Activated CD4-positive, alpha-beta memory T cell treated with anti-CD3 and anti-CD28 coated beads for 36 hours (primary cell): ENCODE data around the gene CCHCR1. TPM values are rescaled to one million over a fixed set of nuclear protein-coding genes. Genes with fewer than 3 reads are reported as not detected.
"Not testable (repeated sequence)": the region's sequence is repeated elsewhere in the genome, so short reads cannot be mapped to it uniquely, and the experiment has no call there.

Experiments
- CTCF ChIA-PET: fragments of 350-600 bp; sonication (Branson Sonifier 250); formaldehyde crosslinking; loops from one replicate; lab custom pipeline; 2021; ENCODE audit warnings: antibody characterized with exemption, inconsistent platforms; lab: Charles Lee
- POLR2A ChIA-PET: fragments of 350-600 bp; sonication (Branson Sonifier 250); formaldehyde crosslinking; loops from one replicate; lab custom pipeline; 2021; ENCODE audit warnings: antibody characterized with exemption; lab: Charles Lee
- DNase-seq: peaks from one replicate; pipeline ENCODE4 v3.0.0-alpha.2; 2020
- H3K27ac Mint-ChIP-seq: one replicate; pipeline ENCODE4 v1.8.0; 2021; ENCODE audit warnings: mixed read lengths
- H3K27me3 Mint-ChIP-seq: one replicate; pipeline ENCODE4 v1.8.0; 2021; ENCODE audit warnings: mixed read lengths
- H3K36me3 Mint-ChIP-seq: one replicate; pipeline ENCODE4 v1.8.0; 2021; ENCODE audit warnings: mixed read lengths
- H3K4me1 Mint-ChIP-seq: one replicate; pipeline ENCODE4 v1.8.0; 2021; ENCODE audit warnings: low read depth, mixed read lengths
- H3K4me3 Mint-ChIP-seq: one replicate; pipeline ENCODE4 v1.8.0; 2021; ENCODE audit warnings: mild to moderate bottlenecking, mixed read lengths
- H3K9me3 Mint-ChIP-seq: one replicate; pipeline ENCODE4 v1.8.0; 2021; ENCODE audit warnings: mixed read lengths
- intact Hi-C: fragments of 100-400 bp; cut with micrococcal nuclease; formaldehyde crosslinking; loops from one replicate; pipeline ENCODE4 v1.15.1; 2023
- total RNA-seq, 2 experiments: library from RNA; stranded (reverse); gene quantifications; one replicate each; pipeline ENCODE4 v1.2.3, GENCODE V29; 2021

The CCHCR1 gene
- total RNA-seq, 2 experiments from 2014 or later, result 44.5 to 50.5 TPM

GRCh38 chr6:31195308-31195979 lies 37.8 kb upstream of the CCHCR1 start:
- Mint-ChIP-seq H3K4me1 (peaks cover 37% of the 10 kb centered on the region), H3K27ac (peak overlapping the region; percentile 83), H3K36me3 (peaks cover 17% of the 10 kb centered on the region)
- POLR2A ChIA-PET, result interaction anchor here (3.1 kb wide), 1 partner anchor 172 kb away, joined by 31 read pairs; no protein-coding TSS in a partner anchor
- DNase-seq, H3K4me3 Mint-ChIP-seq, H3K27me3 Mint-ChIP-seq, H3K9me3 Mint-ChIP-seq, intact Hi-C loops: not testable (repeated sequence)
- CTCF ChIA-PET, result interaction anchor here (1.0 to 7.7 kb wide), 9 partner anchors 57 to 202 kb away, joined by 4 to 161 read pairs (median 6); partner anchors contain the start of gene PSORS1C2

- H3K27me3 Mint-ChIP-seq, result no peaks in the 10 kb centered on the region
- peaks cover 28% of the 10 kb centered on the region for H3K4me1 Mint-ChIP-seq
- intact Hi-C loops, result no loop called here
- CTCF ChIA-PET, result interaction anchor here (0.7 to 7.7 kb wide), 8 partner anchors 50 to 173 kb away, joined by 3 to 161 read pairs (median 3); partner anchors contain the start of gene PSORS1C2
- H3K27ac Mint-ChIP-seq, result peak overlapping the region; percentile 21
- POLR2A ChIA-PET, result no interaction called here
- H3K36me3 Mint-ChIP-seq, result peaks cover 8% of the 10 kb centered on the region
- no peak overlapping the region for H3K4me3 Mint-ChIP-seq
- DNase-seq, result no peak
- H3K9me3 Mint-ChIP-seq, result no peaks in the 10 kb centered on the region
These were observed 36.6 kb upstream of the CCHCR1 start for GRCh38 chr6:31194061-31194834.

- no peaks in the 10 kb centered on the region for H3K27me3 Mint-ChIP-seq
These were observed 35.6 kb upstream of the CCHCR1 start for GRCh38 chr6:31193206-31193605.

GRCh38 chr6:31192431-31193105 lies 35.0 kb upstream of the CCHCR1 start:
- H3K4me3 Mint-ChIP-seq, H3K27ac Mint-ChIP-seq, H3K36me3 Mint-ChIP-seq, H3K9me3 Mint-ChIP-seq, H3K27me3 Mint-ChIP-seq: not testable (repeated sequence)
- peaks cover 23% of the 10 kb centered on the region for H3K4me1 Mint-ChIP-seq
- CTCF ChIA-PET, result interaction anchor here (0.7 to 7.7 kb wide), 15 partner anchors 8 to 277 kb away, joined by 3 to 161 read pairs (median 4); partner anchors contain the start of genes PSORS1C2 and TCF19
- intact Hi-C loops, result loop anchor here (1.0 kb wide), 1 partner anchor 55 kb away; no protein-coding TSS in a partner anchor
- POLR2A ChIA-PET, result interaction anchor here (0.6 to 0.7 kb wide), 2 partner anchors 17 to 53 kb away, joined by 3 read pairs; partner anchors contain the start of gene PSORS1C2
- peak; percentile 79 for DNase-seq

More at GRCh38 chr6:31193206-31193605, 35.6 kb upstream of the CCHCR1 start:
- Mint-ChIP-seq H3K27ac (no peak overlapping the region), H3K4me3 (no peak overlapping the region), H3K9me3 (no peaks in the 10 kb centered on the region), H3K36me3 (peaks cover 4% of the 10 kb centered on the region), H3K4me1 (peaks cover 23% of the 10 kb centered on the region)
- POLR2A ChIA-PET, result no interaction called here
- CTCF ChIA-PET, result interaction anchor here (0.8 to 7.7 kb wide), 10 partner anchors 9 to 174 kb away, joined by 3 to 161 read pairs (median 12); partner anchors contain the start of genes PSORS1C2 and TCF19
- no peak for DNase-seq
- intact Hi-C loops, result no loop called here

GRCh38 chr6:31190488-31190887 lies 32.9 kb upstream of the CCHCR1 start:
- ChIA-PET POLR2A (no interaction called here), CTCF (interaction anchor here (5.3 kb wide), 1 partner anchor 53 kb away, joined by 50 read pairs; no protein-coding TSS in a partner anchor)
- no peaks in the 10 kb centered on the region for H3K36me3 Mint-ChIP-seq
- no peak overlapping the region for H3K4me3 Mint-ChIP-seq
- no peaks in the 10 kb centered on the region for H3K9me3 Mint-ChIP-seq
- H3K27me3 Mint-ChIP-seq, result no peaks in the 10 kb centered on the region
- peaks cover 13% of the 10 kb centered on the region for H3K4me1 Mint-ChIP-seq
- intact Hi-C loops, result no loop called here
- no peak for DNase-seq
- H3K27ac Mint-ChIP-seq, result no peak overlapping the region

GRCh38 chr6:31189223-31189622 lies 31.6 kb upstream of the CCHCR1 start:
- H3K4me1 Mint-ChIP-seq, DNase-seq, H3K27me3 Mint-ChIP-seq, H3K4me3 Mint-ChIP-seq, POLR2A ChIA-PET, H3K27ac Mint-ChIP-seq, CTCF ChIA-PET, H3K9me3 Mint-ChIP-seq, H3K36me3 Mint-ChIP-seq, intact Hi-C loops: not testable (repeated sequence)

- intact Hi-C loops, result no loop called here
- H3K27ac Mint-ChIP-seq, result no peak overlapping the region
- H3K4me3 Mint-ChIP-seq, result no peak overlapping the region
- H3K27me3 Mint-ChIP-seq, result no peaks in the 10 kb centered on the region
- no peaks in the 10 kb centered on the region for H3K36me3 Mint-ChIP-seq
- peaks cover 4% of the 10 kb centered on the region for H3K4me1 Mint-ChIP-seq
- no peaks in the 10 kb centered on the region for H3K9me3 Mint-ChIP-seq
- DNase-seq, result no peak
- ChIA-PET CTCF (interaction anchor here (0.6 kb wide), 1 partner anchor 1717 kb away, joined by 3 read pairs; no protein-coding TSS in a partner anchor), POLR2A (no interaction called here)
These were observed 30.2 kb upstream of the CCHCR1 start for GRCh38 chr6:31187780-31188194.

- intact Hi-C loops, result no loop called here
- CTCF ChIA-PET, result no interaction called here
- no peak for DNase-seq
These were observed 28.6 kb upstream of the CCHCR1 start for GRCh38 chr6:31186052-31186734.

GRCh38 chr6:31185695-31186051 lies 28.1 kb upstream of the CCHCR1 start:
- POLR2A ChIA-PET, H3K36me3 Mint-ChIP-seq, H3K4me3 Mint-ChIP-seq, H3K4me1 Mint-ChIP-seq, H3K27me3 Mint-ChIP-seq, intact Hi-C loops, H3K27ac Mint-ChIP-seq, DNase-seq, CTCF ChIA-PET, H3K9me3 Mint-ChIP-seq: not testable (repeated sequence)

More at GRCh38 chr6:31186052-31186734, 28.6 kb upstream of the CCHCR1 start:
- Mint-ChIP-seq H3K36me3 (no peaks in the 10 kb centered on the region), H3K27me3 (no peaks in the 10 kb centered on the region), H3K4me3 (no peak overlapping the region), H3K9me3 (no peaks in the 10 kb centered on the region), H3K4me1 (peaks cover 4% of the 10 kb centered on the region), H3K27ac (no peak overlapping the region)
- POLR2A ChIA-PET, result no interaction called here

- H3K4me3 Mint-ChIP-seq, DNase-seq, H3K9me3 Mint-ChIP-seq, intact Hi-C loops, H3K27ac Mint-ChIP-seq, H3K27me3 Mint-ChIP-seq, POLR2A ChIA-PET, H3K36me3 Mint-ChIP-seq: not testable (repeated sequence)
- CTCF ChIA-PET, result interaction anchor here (0.7 to 2.0 kb wide), 2 partner anchors 9 to 183 kb away, joined by 3 to 5 read pairs; no protein-coding TSS in a partner anchor
- H3K4me1 Mint-ChIP-seq, result peaks cover 11% of the 10 kb centered on the region
These were observed 26.3 kb upstream of the CCHCR1 start for GRCh38 chr6:31183859-31184258.

GRCh38 chr6:31183287-31183686 lies 25.7 kb upstream of the CCHCR1 start:
- DNase-seq, intact Hi-C loops, H3K27me3 Mint-ChIP-seq, H3K4me3 Mint-ChIP-seq, H3K27ac Mint-ChIP-seq, H3K9me3 Mint-ChIP-seq, H3K36me3 Mint-ChIP-seq, POLR2A ChIA-PET: not testable (repeated sequence)
- CTCF ChIA-PET, result interaction anchor here (1.4 to 2.0 kb wide), 2 partner anchors 24 to 183 kb away, joined by 4 to 5 read pairs; no protein-coding TSS in a partner anchor
- H3K4me1 Mint-ChIP-seq, result peaks cover 17% of the 10 kb centered on the region
